BE2C (cell line): ENCODE data around the gene DAG1.

Source experiments
- DNase-seq: peaks from one replicate; pipeline ENCODE4 v3.0.0-alpha.2; 2020
- H3K27me3 ChIP-seq: fragments of 250-450 bp; sonication (Bioruptor Pico); 2 replicates; pipeline ENCODE4 v1.5.1; 2020; ENCODE audit warnings: mild to moderate bottlenecking
- H3K36me3 ChIP-seq: fragments of 250-450 bp; sonication (Bioruptor Pico); 2 replicates; pipeline ENCODE4 v1.5.1; 2020; ENCODE audit warnings: mild to moderate bottlenecking
- H3K4me1 ChIP-seq: fragments of 250-450 bp; sonication (Bioruptor Pico); 2 replicates; pipeline ENCODE4 v1.5.1; 2020
- H3K4me3 ChIP-seq: 2 replicates; pipeline ENCODE4 v1.5.1; 2011; ENCODE audit warnings: low read depth, low read length
- H3K9me3 ChIP-seq: fragments of 250-450 bp; sonication (Bioruptor Pico); 2 replicates; pipeline ENCODE4 v1.5.1; 2020
- TF ChIP-seq, protein P1 (sequence below): IDR thresholded peaks from 2 replicates; pipeline ENCODE4 v1.5.1; 2012; ENCODE audit warnings: mild to moderate bottlenecking, low read depth, low read length

DAG1 gene

DNA sequence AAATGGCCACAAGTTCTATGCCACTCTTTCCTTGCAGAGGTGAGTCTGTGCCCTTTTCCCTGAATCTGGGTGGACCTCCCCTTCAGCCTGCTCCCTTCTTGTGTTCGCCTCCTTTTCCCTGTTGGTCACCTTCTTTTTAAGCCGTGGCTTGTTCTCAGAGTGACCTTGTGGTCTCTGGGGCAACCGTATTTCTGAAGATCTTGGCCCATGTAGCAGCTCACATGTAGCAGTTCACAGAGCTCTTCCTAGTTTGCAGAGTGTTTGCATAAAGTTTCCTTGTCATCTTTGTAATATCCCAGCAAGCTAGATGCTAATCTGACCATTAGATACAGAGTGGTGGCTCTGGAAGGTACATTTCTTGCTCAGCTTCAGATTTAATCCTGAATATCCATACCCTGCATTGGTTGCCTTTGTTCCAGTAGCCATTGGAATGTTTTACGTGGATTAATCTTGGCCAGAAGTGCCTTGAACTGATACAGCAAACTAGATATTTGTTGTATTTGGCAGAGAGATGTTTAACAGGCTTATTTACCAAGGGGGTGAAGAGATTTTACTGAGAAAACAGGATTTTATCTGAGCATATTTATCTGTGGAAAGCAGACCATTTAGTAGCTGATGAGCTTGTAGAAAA, 43.5 kb downstream of the DAG1 start:
- Histone ChIP-seq H3K27me3 (no peaks in the 10 kb centered on the region), H3K4me1 (no peaks in the 10 kb centered on the region), H3K9me3 (no peaks in the 10 kb centered on the region), H3K4me3 (no peak overlapping the region), H3K36me3 (no peaks in the 10 kb centered on the region)
- TF ChIP-seq, protein P1, sequence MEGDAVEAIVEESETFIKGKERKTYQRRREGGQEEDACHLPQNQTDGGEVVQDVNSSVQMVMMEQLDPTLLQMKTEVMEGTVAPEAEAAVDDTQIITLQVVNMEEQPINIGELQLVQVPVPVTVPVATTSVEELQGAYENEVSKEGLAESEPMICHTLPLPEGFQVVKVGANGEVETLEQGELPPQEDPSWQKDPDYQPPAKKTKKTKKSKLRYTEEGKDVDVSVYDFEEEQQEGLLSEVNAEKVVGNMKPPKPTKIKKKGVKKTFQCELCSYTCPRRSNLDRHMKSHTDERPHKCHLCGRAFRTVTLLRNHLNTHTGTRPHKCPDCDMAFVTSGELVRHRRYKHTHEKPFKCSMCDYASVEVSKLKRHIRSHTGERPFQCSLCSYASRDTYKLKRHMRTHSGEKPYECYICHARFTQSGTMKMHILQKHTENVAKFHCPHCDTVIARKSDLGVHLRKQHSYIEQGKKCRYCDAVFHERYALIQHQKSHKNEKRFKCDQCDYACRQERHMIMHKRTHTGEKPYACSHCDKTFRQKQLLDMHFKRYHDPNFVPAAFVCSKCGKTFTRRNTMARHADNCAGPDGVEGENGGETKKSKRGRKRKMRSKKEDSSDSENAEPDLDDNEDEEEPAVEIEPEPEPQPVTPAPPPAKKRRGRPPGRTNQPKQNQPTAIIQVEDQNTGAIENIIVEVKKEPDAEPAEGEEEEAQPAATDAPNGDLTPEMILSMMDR, result no peak
- DNase-seq, result no peak

DNA sequence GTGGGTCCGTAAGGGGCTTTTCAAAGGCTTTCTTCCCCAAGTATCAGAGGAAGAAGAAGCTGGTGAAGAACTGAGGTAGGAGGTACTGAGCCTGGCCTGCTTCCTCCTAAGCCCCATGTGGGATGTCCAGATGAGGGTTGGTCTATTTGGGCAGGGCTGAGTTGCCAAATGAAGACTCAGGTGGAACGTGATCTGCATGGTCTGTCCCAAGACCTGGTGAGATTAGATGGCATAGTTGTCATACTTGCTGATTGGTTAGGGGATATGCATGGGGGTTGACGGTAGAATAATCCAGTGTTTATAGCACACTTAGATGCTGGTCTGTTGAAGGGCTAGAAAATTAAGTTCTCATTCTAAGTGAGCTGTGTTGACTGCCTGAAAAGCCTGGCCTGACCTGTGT, 47.9 kb downstream of the DAG1 start:
- Histone ChIP-seq H3K4me3 (no peak overlapping the region), H3K27me3 (no peaks in the 10 kb centered on the region), H3K9me3 (no peaks in the 10 kb centered on the region), H3K4me1 (no peaks in the 10 kb centered on the region), H3K36me3 (no peaks in the 10 kb centered on the region)
- no peak for DNase-seq
- TF ChIP-seq, protein P1, result no peak

DNA sequence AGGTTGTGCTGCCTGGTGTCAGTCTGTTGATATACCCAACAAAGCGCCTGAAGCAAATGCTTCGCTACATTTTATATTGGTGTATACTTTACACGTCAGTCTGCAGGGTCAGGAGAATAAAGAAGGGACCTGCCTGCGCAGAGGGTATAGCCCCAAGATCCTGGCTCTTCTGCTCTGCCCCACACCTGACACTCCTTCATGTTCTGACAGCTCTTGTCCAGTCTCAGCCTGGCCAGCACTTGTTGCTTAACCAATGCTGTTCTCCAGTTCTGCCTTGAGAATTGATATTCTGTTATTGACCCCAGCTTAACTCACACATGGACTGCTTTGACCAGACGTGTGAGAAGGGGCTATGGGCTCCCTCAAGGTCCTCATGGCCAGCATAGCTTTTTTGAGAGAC, 48.4 kb downstream of the DAG1 start:
- DNase-seq, result no peak
- TF ChIP-seq, protein P1, result no peak
- Histone ChIP-seq H3K9me3 (no peaks in the 10 kb centered on the region), H3K4me1 (no peaks in the 10 kb centered on the region), H3K4me3 (no peak overlapping the region), H3K27me3 (no peaks in the 10 kb centered on the region), H3K36me3 (no peaks in the 10 kb centered on the region)

DNA sequence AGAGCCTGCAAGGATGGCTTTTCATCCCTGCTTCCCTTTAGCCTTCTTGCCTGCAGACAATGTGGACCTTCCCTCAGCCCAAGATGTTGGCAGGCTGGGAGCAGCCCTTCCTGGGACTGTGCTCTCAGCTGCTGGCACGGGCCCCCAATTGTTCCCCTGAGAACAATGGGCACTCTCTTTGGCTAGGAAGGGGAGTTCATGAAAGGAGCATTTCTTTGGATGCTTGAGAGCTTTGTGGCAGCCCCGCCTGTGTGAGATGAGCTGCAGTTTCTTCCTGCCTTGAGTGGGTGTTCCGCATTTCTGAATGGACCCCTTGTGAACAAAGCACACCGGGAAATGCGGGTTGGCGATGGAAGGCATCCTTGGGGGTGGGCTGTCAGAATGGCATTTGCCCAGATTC, 49.2 kb downstream of the DAG1 start:
- TF ChIP-seq, protein P1, result no peak
- H3K36me3 ChIP-seq, result no peaks in the 10 kb centered on the region
- H3K9me3 ChIP-seq, result no peaks in the 10 kb centered on the region
- no peaks in the 10 kb centered on the region for H3K27me3 ChIP-seq
- DNase-seq, result no peak
- H3K4me1 ChIP-seq, result no peaks in the 10 kb centered on the region
- no peak overlapping the region for H3K4me3 ChIP-seq

DNA sequence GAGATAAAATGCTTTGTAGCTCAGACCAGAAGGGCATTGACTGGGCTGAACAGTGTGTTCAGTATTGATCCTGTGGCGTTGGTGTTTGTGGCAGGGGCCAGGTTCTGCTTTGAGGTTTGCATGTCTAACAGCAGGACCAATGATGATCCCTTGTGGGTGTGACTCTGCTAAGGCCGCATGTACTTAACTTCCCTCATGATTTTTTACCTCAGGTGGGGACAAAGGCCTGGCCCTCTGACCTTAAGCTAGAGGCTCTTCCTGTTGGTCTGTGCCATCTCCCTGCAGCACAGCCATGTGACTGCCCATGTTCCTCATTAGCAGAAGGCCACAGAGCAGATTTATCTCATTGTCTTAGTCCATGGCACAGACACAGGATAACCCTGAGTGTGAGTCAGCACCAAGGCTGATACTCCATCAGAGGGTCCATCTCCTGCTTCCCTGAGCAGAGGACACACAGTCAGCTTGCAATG, 49.9 kb downstream of the DAG1 start:
- Histone ChIP-seq H3K27me3 (no peaks in the 10 kb centered on the region), H3K4me3 (no peak overlapping the region), H3K9me3 (no peaks in the 10 kb centered on the region), H3K36me3 (no peaks in the 10 kb centered on the region), H3K4me1 (no peaks in the 10 kb centered on the region)
- no peak for DNase-seq
- TF ChIP-seq, protein P1, result no peak

DNA sequence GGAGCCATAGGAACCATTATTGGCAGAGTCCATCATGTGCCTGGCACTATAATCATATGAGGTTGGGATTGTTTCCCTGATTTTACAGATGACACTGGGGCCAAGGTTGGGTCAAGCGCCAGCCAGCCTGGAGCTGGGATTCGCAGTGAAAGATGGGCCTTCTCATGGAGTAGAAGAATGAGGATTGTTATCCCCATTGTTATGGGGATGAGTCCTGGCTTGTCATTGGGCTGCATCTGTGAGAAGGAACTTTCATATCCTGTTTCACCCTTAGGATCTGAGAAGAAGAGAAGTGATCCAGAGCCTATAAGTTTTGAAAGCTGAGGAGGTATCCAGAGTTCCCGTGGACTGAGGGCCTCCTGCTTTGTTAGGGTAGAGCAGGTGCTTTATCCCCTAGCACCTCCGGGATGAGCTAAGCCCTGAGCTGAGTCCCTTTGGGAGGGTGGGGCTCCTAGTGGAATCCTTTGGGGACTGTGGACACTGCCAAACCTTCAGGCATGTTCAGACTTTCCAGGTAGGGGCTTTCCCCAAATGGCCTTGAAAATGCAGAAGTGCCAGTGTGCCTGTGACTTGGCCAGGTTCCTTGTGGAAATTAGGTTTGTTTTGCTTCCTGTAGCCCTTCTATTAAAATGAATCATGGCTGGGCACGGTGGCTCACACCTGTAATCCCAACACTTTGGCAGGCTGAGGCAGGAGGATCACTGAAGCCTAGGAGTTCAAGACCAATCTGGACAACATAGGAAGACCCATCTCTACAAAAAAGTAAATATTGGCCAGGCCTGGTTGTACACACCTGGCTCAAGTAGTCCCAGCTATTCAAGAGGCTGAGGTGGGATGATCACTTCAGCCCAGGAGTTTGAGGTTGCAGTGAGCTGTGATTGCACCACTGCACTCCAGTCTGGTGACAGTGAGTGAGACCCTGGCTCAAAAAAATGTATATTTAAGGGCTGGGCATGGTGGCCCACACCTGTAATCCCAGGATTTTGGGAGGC, 54.0 kb downstream of the DAG1 start:
- Histone ChIP-seq H3K9me3 (no peaks in the 10 kb centered on the region), H3K4me1 (no peaks in the 10 kb centered on the region), H3K27me3 (no peaks in the 10 kb centered on the region), H3K36me3 (no peaks in the 10 kb centered on the region), H3K4me3 (no peak overlapping the region)
- TF ChIP-seq, protein P1, result no peak
- DNase-seq, result no peak
